Mammary epithelial cell (primary cell): ENCODE data around the gene MAP4K3.

Source experiments
- EZH2 ChIP-seq: IDR thresholded peaks from 2 replicates; pipeline ENCODE4 v1.6.1; 2012; ENCODE audit warnings: low read length, inconsistent platforms, borderline replicate concordance
- TF ChIP-seq, protein P1 (sequence below), 2 donors: IDR thresholded peaks in 1 of 2; conservative IDR thresholded peaks in 1 of 2; 2 replicates each; pipeline ENCODE4 v1.5.1; 2011 to 2012; ENCODE audit warnings: inconsistent platforms in 2 of 2, low read length in 2 of 2, mild to moderate bottlenecking in 2 of 2, control low read depth in 1 of 2, low read depth in 1 of 2; ENCODE audit not compliant: insufficient read depth in 1 of 2; ENCODE audit errors: extremely low read depth in 1 of 2

DNA sequence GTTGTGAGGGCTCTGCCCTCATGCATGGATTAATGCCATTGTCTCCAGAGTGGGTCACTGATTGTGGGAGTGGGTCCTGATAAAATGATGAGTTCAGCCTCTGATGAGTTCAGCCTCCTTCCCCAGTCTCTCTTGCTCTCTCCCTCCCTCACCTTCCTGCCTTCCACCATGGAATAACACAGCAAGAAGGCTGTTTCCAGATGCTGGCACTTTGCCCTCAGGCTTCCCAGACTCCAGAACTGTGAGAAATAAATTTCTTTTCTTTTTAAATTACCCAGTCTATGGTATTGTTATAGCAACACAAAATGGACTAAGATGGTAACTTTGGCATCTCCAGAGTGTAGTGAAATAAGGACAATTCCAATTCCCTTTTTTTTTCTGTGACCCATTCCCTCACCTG is 47.1 kb upstream of the MAP4K3 start:
- TF ChIP-seq, protein P1, sequence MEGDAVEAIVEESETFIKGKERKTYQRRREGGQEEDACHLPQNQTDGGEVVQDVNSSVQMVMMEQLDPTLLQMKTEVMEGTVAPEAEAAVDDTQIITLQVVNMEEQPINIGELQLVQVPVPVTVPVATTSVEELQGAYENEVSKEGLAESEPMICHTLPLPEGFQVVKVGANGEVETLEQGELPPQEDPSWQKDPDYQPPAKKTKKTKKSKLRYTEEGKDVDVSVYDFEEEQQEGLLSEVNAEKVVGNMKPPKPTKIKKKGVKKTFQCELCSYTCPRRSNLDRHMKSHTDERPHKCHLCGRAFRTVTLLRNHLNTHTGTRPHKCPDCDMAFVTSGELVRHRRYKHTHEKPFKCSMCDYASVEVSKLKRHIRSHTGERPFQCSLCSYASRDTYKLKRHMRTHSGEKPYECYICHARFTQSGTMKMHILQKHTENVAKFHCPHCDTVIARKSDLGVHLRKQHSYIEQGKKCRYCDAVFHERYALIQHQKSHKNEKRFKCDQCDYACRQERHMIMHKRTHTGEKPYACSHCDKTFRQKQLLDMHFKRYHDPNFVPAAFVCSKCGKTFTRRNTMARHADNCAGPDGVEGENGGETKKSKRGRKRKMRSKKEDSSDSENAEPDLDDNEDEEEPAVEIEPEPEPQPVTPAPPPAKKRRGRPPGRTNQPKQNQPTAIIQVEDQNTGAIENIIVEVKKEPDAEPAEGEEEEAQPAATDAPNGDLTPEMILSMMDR (conservative IDR thresholded peaks at IDR 0.05 in 1 of 2, IDR thresholded peaks at IDR 0.05 in 1 of 2; ENCODE audit: extremely low read depth in 1 of 2, insufficient read depth in 1 of 2, low read depth in 1 of 2, low read length in 2 of 2) = no peak
- TF ChIP-seq EZH2 = no peak
